DMS 273 (cell line): ENCODE results near the gene FLII.
A peak's percentile ranks its signal among the peaks of the same experiment; 100 is the strongest.

Experiments
- DNase-seq: peaks from one replicate; lab custom pipeline; 2025; ENCODE audit not compliant: unreplicated experiment; lab: John Stamatoyannopoulos, UW

The FLII gene

DNA sequence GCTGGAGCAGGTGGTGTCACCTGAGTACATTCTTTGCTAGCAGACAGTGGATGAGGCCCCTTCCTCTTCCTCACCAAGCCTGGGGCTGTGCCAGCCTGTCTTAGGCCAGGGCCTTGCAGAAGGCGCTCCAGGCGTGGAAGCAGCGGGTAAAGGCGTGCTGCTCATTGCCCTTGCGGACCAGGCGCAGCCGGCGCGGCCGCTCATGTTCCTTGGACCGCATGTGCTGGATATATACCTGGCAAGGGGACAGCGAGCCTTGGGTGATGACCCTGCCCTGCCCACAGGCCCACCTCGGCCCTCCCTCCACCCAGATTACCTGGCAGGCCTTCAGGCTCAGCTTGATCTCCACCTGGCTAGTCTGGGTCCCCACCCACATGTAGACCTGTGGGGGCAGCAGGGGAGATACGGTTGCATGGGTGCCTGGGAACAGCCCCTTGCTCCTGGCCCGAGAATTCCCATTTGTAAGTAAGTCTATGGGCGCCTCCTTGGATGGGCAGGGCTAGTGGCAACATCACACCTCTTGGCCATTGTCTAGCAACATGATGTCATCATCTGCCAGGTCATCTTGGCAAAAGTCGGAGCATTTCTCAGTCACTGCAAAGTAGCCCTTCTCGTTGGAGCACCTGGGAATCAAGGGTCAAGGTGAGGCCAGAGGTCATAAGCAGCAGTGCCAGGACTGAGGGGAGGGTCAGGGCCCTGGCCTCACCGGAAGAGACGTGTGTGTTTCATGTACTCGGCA is 13.3 kb downstream of the FLII start:
- no peak for DNase-seq

DNA sequence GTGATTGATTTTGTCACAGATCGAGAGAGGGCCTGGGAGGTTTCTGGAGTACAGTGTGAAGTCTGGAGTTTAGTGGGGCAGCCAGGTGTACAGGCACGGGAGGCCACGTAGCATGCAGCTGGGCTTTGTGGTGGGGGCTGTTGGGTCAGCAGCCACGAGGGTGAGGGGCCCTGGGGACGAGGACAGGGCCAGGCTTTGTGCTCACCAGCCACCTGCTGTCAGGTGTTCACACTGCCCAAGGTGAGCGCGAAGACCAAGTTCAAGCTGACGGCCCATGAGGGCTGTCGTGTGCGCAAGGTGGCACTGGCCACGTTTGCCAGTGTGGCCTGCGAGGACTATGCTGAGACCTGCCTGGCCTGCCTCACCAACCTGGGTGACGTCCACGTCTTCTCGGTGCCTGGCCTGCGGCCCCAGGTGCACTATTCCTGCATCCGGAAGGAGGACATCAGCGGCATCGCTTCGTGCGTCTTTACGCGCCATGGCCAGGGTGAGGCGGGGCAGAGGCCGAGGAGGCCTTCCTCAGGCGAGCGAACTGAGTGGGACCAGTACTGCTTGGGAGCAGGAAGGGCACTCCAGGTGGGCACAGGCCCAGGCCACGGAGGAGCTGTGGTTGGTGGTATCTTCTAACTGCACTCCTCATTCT is 17.2 kb downstream of the FLII start:
- no peak for DNase-seq

DNA sequence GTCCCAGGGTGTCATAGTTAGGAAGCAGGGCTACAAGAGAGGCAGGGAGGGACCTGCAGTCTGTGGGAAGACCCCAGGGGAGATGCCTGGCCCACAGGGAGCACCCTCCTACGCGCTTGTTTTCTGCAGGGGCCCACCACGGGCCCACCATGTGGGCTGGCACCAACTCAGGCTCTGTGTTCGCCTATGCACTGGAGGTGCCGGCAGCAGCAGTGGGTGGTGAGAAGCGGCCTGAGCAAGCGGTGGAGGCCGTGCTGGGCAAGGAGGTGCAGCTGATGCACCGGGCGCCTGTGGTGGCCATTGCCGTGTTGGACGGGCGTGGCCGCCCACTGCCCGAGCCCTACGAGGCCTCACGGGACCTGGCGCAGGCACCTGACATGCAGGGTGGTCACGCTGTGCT is 18.1 kb downstream of the FLII start:
- DNase-seq = no peak

- DNase-seq = no peak
These were observed 20.2 kb downstream of the FLII start for GRCh38 chr17:18238299-18238698.

- DNase-seq = no peak
These were observed 21.1 kb downstream of the FLII start for GRCh38 chr17:18237461-18237860.

DNA sequence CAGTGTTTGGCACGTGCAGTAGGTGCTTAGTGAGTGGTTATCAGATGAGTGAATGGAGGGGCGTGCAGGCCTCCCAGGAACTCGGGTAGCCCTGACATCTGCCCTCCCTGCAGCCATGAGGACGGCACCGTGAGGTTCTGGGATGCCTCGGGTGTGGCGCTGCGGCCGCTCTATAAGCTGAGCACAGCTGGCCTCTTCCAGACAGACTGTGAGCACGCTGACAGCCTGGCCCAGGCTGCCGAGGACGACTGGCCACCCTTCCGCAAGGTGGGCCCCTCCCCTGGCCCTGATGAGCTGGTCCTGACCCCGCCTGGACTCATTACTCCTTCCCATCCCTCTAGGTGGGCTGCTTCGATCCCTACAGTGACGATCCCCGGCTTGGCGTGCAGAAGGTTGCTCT is 22.0 kb downstream of the FLII start:
- DNase-seq = no peak

DNA sequence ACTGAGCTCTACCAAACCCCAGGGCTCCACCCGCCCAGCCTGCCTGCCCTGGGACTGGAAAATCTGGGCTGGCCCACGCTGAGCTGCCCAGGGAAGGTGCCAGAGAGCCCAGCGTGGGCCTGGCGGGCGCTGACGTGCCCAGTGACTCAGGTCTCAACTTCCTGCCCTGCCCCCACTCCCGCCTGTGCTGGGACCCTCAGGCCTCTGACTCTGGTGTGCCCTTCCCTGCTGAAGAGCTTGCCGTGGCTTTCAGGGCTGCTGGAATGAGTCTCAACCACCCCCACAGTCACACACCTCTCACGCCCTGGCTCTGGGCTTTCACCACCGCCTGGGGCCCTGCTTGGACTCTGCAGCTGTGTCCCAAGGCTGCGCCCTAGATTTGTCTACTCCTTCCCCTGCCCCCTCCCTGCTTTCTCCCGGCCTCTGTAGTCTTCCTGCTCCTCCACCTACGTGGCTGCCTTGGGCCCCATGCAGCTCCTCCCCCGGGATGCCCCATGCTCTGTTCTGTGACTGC is 22.7 kb downstream of the FLII start:
- DNase-seq = no peak

DNA sequence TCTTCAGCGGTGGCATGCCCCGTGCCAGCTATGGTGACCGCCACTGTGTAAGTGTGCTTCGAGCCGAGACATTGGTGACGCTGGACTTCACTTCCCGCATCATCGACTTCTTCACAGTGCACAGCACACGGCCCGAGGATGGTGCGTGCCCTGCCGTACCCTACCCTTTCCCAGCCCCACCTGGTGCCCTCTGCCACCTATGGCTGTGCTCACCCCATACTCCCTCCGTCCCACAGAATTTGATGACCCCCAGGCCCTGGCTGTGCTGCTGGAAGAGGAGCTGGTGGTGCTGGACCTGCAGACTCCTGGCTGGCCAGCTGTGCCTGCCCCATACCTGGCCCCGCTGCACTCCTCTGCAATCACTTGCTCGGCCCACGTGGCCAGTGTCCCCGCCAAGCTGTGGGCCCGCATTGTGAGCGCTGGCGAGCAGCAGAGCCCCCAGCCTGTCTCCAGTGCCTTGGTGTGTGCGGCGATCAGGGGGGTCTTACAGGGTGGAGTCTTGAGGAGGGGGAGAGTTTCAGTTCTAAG is 23.6 kb downstream of the FLII start:
- no peak for DNase-seq

- no peak for DNase-seq
These were observed 24.6 kb downstream of the FLII start for GRCh38 chr17:18233803-18234518.

GRCh38 chr17:18231164-18231563 is 27.4 kb downstream of the FLII start:
- DNase-seq = no peak

DNA sequence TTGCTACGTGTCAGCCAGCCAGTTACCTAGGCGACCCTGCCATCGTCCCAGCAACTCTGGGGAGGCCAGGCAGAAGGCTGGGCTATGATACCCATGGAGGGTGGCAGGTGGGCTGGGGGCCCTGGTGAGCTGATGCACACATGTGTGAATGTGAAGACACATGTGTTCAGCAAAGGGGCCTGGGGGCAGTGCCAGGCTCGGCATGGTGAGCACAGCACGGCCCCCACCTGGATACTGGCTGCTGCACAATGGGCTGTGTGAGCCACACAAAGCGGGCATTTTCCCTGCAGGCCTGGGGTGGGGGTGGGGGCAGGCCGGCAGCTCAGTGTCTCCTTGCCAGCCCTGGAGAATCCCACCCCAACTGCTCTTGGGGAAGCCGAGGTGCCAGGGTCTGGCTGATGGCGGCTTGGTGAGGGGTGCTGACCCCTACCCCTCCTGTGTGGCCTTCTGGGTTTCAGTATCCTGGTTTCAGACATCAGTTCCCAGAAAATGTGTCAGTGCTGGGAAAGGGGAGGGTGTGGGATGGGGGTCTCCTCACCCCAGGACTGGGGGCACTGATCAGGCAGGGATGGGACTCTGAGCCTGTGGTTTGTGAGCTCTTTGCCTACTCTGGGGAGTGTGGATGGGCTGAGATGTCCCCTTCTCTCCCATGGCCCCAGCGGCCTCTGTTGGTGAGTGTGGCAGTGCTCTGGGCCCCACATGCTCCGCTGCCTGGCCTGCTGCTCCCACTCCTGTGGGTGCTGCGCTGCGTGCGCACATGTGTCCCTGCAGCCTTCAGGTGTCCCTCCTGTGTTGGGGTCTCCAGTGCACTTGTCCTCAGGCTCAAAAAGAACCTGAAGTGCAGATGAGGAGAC is 28.0 kb downstream of the FLII start:
- peak; percentile 60 for DNase-seq

GRCh38 chr17:18229771-18230170 is 28.8 kb downstream of the FLII start:
- DNase-seq = no peak

GRCh38 chr17:18229254-18229653 is 29.3 kb downstream of the FLII start:
- no peak for DNase-seq

DNA sequence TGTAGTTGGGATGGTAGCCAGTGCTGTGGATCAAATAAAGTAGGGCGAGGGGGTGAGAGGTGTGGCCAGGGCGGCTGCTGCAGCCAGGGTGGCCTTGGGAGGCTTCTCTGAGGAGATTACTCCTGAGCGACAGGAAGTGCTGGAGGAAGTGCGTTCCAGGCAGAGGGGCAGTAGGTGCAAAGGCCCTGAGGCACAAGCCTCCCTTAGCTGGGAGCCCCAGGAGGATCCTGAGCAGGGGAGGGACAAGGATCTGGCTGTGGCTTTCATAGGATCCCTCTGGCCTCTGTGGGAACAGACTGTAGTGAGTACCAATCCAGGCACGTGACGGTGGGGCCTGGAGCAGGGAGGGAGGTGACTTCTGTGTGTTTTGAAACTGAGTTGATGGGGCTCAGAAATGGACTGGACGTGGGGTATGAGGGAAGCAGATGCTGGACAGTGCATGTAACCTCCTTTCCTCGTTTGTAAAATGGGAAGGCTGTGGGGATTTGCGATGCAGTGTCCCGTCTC is 30.3 kb downstream of the FLII start:
- DNase-seq = no peak

- DNase-seq = no peak
These were observed 30.9 kb downstream of the FLII start for GRCh38 chr17:18227635-18228034.

- no peak for DNase-seq
These were observed 32.1 kb downstream of the FLII start for GRCh38 chr17:18226284-18226945.

GRCh38 chr17:18225642-18226283 is 32.8 kb downstream of the FLII start:
- no peak for DNase-seq

DNA sequence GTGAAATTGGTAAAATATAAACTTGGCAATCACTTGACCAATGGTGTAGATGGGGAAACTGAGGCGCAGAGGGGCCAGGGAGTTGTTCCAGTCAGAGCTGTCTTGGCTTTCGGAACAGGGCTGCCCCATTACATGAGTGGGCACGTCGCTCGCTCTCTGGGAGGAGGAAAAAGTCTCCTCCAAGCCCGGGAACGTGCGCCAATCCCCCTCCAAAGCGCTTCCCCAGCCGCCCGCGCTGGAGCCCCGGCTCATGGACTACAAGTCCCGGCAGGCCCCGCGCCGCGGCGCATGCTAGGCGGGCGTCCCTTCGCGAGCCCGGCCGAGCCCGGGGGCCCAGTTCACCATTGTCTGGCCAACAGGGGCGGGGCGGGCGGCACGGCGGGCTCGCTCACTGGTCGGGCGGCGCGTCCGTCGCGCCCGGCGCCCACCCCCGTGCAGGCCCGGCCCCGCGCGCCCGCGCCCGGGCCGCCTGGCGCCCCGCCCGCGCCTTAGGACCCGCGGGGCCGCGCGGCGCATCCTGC is 33.4 kb downstream of the FLII start, which contains the start of gene LLGL1:
LLGL1 (plus strand) TSS at position 515 of the 521 bp plus-strand sequence. CDS start 48 bp downstream, outside the sequence.
- peak; percentile 97 for DNase-seq
